NCI-H2029 (cell line): ENCODE data around the gene PHF19.

Experiments
- DNase-seq: peaks from one replicate; lab custom pipeline; 2025; lab: John Stamatoyannopoulos, UW

Gene PHF19

GRCh38 chr9:120913647-120914264 is 36.8 kb upstream of the PHF19 start:
- no peak for DNase-seq

DNA sequence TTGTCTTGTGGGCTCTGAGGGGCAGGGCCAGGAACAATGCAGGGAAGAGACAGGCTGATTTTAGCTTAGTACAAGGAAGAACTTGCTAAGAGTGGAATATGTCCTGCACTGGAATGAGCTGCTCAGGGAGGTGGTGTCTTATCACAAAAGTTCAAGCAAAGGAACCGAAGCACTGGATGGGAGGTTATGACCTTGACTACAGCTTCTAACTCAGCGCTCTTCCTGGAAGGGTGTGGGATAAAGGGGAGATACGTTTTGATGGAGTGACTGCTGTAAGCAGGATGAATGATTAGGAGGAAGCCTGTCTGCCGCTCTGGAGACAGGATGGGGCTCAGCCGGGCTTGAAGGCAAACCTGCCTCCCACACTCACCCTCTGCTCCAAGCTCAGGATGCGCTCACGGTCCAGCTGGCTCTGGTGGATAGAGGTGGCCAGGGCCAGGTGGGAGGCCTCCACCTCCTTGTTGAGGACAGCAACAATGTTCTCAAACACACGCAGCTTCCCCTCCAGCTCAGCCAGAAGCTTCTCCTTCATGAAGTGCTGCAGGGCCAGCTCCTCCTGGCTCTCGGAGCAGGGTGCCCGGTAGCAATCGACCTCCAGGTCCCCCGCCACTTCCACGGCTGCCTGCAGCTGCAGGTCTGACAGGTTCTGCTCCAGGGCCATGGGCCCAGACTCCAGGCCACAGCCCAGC is 36.1 kb upstream of the PHF19 start:
- DNase-seq, result no peak

GRCh38 chr9:120911295-120911837 is 34.4 kb upstream of the PHF19 start:
- DNase-seq, result no peak

- DNase-seq, result no peak
Measured at GRCh38 chr9:120910643-120911042, 33.7 kb upstream of the PHF19 start.

- no peak for DNase-seq
Measured at GRCh38 chr9:120909904-120910303, 32.9 kb upstream of the PHF19 start.

DNA sequence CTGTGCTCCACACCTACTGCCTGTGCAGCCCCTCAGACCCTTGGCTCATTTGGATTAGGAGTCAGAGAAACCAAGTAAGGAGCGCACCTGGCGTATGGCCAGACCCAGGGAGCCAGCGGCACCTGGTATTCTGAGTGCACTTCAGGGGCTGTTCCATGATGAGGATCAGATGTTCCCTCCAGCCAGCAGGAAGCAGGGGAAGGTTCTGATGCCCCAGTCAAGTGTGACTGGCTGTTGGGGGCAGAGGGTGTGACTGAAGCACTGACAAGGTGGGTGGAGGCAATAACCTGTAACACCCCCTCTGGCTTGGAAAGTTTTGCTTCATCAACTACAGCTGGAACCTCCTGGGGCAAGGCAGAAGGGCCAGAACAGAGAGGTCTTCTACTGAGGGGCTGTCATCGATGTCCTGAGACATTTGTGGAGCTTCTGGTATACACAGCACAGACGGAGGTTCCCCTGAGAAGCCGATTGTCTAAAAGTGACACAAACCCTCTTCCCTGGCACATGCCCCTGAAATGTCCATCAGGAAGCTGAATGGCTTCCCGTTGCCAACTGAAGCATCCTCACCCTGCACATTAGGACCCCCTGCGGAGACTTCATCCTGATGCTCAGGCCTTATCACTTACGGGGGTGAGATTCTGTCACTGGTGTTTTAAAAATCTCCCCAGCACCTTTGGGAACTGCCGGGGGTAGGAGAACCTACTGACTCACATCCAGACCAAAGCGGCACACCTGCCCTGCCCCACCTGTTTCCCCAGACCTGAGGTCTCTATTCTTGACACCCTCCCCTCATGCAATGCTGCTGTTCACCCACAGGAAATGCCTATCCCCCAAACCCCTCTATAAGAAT is 28.6 kb upstream of the PHF19 start:
- peak; percentile 86 for DNase-seq

- no peak for DNase-seq
Measured at GRCh38 chr9:120904978-120905301, 28.0 kb upstream of the PHF19 start.

DNA sequence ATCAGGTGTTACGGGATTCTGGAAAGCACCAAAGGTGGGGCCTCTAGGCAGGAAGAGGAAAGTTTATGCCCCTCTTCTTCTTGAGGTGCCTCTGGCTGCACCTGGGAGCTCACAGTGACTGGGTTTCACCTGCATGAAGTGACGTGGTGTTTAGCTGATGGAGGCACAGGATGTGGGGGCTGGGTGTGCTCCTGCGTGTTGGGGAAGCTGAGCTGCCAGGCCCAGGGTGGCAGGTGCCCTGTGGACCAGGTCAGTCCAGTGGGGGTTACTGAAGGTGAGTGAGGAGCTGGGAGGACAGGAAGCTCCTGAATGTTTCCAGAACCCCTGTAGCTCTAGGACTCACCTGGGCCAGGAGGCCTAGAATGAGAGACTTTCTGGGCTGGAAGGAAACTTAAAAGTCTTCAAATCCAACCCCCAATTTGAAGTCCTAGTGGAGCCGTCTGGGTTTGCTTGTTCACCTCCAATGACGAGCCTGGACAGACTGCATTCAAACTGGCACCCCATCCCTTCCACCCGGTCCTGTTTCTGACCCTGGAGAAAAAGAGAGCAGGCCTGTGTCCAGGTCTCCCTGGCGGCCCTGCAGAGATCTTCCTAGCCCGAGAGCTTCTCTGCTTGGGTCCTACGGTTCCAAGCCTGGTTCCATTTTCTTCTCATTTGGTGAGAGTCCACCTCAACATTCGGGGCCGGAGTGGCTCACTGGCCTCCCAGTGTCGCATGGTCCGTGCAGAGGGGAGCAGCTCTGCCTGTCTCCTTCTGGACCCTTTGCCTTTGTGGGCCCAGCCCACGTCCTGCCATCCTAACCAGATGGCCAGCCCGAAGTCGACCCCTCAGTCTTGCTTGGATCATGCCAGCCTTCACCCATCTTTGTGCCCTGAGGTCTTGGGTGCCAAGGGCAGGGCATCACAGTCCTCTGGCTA is 27.3 kb upstream of the PHF19 start:
- DNase-seq, result peak; percentile 34

DNA sequence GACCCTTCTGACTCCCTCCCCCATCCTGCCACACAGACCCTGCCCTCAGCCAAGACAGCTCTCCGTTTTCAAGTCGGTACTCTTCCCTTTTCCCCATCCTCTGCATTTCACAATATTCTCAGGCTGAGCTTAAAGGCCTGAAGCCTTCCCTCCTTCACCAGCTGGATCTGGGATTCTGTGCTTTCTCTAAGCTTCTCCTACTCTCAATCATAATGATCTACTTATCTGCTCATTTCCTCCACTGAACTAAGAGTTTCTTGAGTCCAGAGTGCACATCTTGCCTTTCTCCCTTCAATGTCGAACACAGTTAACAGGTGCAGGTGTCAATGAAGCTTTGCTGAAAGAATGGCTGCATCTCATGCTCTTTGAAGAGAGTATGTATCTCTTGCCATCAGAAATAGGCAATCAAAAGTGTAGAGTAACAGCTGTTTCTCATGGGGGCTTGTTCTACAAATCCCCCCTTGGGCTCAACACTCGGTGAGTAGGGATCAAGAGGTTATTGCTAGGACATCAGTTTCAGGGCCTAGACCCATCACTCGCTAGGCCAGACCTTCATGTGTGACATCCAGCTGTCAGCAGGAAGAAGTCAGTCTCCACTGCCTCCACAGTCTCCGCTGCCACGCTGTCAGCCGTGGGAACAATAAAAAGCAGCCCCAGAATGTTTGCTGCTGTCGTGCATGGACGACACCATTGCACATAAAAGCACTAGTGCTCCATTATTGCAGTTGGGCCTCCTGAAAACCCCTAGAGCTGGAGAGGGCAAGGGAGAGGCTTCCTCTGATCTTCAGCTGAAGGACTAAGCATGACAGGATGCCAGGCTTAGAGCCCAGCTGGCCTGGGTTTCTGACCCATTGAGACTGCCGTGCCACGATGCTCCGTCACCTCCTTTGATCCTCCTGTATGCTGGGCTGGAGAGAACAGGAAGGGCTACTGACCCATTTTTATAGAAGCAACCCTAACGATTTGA is 25.9 kb upstream of the PHF19 start:
- no peak for DNase-seq

DNA sequence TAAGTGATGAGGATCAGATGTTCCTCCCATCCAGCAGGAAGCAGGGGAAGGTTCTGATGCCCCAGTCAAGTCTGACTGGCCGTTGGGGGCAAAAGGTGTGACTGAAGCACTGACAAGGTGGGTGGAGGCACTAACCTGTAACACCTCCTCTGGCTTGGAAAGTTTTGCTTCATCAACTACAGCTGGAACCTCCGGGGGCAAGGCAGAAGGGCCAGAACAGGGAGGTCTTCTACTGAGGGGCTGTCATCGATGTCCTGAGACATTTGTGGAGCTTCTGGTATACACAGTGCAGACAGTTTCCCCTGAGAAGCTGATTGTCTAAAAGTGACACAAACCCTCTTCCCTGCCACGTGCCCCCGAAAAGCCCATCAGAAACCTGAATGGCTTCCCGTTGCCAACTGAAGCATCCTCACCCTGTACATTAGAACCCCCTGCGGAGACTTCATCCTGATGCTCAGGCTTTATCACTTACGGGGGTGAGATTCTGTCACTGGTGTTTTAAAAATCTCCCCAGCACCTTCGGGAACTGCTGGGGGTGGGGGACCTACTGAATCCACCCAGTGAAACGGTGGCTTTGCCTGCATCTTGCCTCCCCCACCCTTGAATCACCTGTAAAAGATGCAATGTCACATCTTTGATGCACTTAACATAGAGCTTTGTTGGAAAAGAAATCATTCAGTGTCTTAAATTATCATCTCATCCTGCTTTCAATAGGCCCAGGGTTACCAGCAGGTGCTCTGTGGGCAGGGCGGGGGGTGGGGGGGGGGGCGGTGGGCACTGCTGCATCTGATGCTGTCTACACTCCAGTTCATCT is 25.0 kb upstream of the PHF19 start:
- peak; percentile 81 for DNase-seq

DNA sequence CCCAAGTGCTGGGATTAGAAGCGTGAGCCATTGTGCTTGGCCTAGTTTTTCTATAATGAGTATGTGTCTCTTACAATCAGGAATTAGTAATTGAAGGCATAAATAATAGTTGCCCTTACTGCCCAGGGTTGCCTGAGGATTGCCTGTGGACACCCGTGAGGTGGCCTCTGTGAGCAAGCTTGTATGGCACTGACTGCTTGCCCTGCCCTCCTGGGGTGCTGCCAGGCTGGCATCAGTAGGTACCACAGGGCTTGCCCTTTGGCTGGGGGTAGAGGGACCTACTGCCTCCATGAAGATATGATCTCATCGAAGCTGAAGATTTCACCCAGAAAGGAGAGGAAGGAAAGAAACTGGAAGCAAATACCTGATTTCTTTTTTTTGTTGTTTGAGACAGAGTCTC is 23.8 kb upstream of the PHF19 start:
- no peak for DNase-seq

GRCh38 chr9:120899490-120900068 is 22.6 kb upstream of the PHF19 start:
- no peak for DNase-seq

GRCh38 chr9:120898396-120898795 is 21.4 kb upstream of the PHF19 start:
- DNase-seq, result no peak

GRCh38 chr9:120895951-120896350 is 19.0 kb upstream of the PHF19 start:
- peak; percentile 71 for DNase-seq

DNA sequence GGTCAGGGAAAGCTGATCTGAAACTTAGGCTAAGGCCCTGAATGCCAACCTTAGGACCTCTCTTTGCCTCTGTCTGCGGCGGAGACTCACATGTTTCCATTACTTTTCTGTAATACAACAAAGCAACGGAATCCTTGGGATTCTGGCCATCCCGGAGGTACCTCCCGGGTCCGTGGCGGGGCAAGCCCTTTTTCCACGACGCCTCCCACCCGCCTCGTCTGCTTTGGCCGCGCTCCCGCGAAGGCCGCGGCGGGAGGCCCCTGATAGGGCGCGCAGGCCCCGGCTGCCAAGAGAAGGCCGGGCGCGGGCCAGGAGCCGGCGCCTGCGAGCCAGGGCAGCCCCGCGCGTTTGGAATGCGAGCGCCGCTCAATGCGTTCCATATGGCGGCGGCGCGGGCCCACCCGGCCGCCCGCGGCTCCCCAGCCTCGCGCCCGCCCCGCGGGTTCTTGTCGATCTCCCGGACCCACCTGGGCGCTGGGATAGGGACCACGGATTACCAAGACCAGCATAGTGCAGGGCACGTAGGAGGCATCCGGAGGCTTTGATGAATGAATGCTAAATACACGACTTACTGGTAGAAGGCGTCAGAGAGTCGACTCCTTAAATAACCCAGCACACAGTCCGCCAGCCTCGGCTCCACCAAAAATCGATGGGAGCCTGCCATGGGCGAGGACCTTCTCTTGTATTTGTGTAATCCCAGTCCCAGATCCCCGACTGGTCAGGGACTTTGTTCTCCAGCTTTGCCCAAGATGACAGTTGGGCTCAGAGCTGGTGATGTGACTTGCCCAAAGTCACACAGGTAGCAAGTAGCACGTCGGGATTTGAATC is 17.5 kb upstream of the PHF19 start:
- DNase-seq, result no peak

DNA sequence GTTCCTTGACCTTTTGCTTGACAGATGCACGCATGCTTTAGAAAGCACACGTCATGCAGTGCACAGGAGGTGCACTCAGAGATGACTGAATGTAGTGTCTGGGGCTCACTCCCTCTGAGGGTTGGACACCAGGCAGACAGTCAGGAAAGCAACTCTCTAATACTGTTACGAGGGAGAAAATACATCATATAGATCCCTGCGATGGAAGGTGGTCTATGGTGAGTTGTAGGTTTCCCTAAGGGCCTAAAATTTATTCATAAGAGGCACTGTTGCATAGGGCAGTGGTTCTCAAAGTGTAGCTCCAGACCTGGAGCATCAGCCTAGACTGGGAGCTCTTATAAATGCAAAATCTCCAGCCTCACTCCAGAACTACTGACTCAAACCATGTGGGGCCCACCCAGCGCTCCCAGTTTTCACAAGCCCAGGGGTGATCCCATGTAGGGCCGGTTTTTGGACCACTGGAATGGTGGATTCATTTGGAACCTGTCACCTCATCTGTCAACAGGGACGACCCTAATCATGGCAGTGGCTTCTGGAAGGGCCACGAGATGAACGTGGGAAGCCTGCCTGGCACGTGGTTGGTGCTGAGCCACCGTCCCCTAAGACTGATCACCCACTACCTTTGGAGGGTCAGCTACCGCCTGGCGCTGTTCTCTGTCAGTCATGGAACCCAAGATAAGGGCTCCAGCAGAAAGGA is 16.8 kb upstream of the PHF19 start:
- no peak for DNase-seq

- DNase-seq, result peak; percentile 82
Measured at GRCh38 chr9:120892748-120893610, 16.0 kb upstream of the PHF19 start.
